AG04450 (cell line): Measurements from ENCODE around the gene DARS1. TPM values are rescaled to one million over a fixed set of nuclear protein-coding genes. Genes with fewer than 3 reads are reported as not detected.

Experiments used
- CTCF ChIA-PET: fragments of 300-600, 350-600 bp; formaldehyde crosslinking; extraction: SDS; loops from one replicate; lab custom pipeline; 2022; ENCODE audit warnings: antibody characterized with exemption, inconsistent platforms; lab: Charles Lee
- POLR2A ChIA-PET: fragments of 350-600 bp; formaldehyde crosslinking; extraction: SDS; loops from one replicate; lab custom pipeline; 2021; ENCODE audit warnings: antibody characterized with exemption, inconsistent platforms; lab: Yijun Ruan, JAX
- DNase-seq: peaks from one replicate; pipeline ENCODE4 v3.0.0-alpha.2; 2011; ENCODE audit warnings: low read depth, low spot score
- H3K27ac ChIP-seq: one replicate; pipeline ENCODE4 v1.5.1; 2012; ENCODE audit warnings: low read depth, low read length, control low read depth
- H3K27me3 ChIP-seq: one replicate; pipeline ENCODE4 v1.6.0; 2012; ENCODE audit warnings: low read length; ENCODE audit not compliant: control insufficient read depth, insufficient read depth
- H3K4me3 ChIP-seq: 2 replicates; pipeline ENCODE4 v1.5.1; 2011; ENCODE audit warnings: mild to moderate bottlenecking, low read depth, low read length, control low read depth
- H3K9me3 ChIP-seq: 2 replicates; pipeline ENCODE4 v1.5.1; 2012; ENCODE audit warnings: low read length; ENCODE audit not compliant: control insufficient read depth, insufficient read depth
- polyA plus RNA-seq: library from polyadenylated mRNA; depleted of rRNA; stranded (reverse); fragments of >200 nt; gene quantifications from 2 replicates; pipeline ENCODE4 v1.2.3, GENCODE V29; 2011
- TF ChIP-seq, protein P1 (sequence below): IDR thresholded peaks from 2 replicates; pipeline ENCODE4 v1.5.1; 2011; ENCODE audit warnings: low read depth, low read length, control low read depth, inconsistent platforms

The DARS1 gene
- polyA plus RNA-seq, 1 experiment = 91.6 TPM

DNA sequence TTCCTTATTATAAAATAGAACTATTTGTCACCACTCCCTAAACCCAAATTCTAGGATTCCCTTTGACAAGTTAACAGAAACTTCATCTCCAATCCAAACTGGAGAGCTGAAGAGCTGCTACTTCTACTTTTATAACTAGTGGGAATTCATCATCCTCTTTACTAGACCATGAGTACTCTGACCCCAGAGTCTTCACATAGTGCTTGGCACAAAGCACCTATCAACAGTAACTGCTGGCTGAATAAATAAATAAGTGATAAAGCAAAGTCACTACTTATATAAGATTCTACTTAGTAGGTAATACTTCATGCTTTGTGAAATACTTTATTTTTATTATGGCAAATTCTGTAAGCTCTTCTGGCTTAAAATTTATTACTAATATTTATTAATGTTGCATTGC is 49.5 kb downstream of the DARS1 start:
- ChIA-PET POLR2A (no interaction called here), CTCF (interaction anchor here (2.1 kb wide), 1 partner anchor 22 kb away, joined by 12 read pairs; no protein-coding TSS in a partner anchor)
- no peaks in the 10 kb centered on the region for H3K9me3 ChIP-seq
- H3K4me3 ChIP-seq = no peak overlapping the region
- no peak for DNase-seq
- no peak overlapping the region for H3K27ac ChIP-seq
- TF ChIP-seq, protein P1, sequence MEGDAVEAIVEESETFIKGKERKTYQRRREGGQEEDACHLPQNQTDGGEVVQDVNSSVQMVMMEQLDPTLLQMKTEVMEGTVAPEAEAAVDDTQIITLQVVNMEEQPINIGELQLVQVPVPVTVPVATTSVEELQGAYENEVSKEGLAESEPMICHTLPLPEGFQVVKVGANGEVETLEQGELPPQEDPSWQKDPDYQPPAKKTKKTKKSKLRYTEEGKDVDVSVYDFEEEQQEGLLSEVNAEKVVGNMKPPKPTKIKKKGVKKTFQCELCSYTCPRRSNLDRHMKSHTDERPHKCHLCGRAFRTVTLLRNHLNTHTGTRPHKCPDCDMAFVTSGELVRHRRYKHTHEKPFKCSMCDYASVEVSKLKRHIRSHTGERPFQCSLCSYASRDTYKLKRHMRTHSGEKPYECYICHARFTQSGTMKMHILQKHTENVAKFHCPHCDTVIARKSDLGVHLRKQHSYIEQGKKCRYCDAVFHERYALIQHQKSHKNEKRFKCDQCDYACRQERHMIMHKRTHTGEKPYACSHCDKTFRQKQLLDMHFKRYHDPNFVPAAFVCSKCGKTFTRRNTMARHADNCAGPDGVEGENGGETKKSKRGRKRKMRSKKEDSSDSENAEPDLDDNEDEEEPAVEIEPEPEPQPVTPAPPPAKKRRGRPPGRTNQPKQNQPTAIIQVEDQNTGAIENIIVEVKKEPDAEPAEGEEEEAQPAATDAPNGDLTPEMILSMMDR = no peak
- H3K27me3 ChIP-seq = no peaks in the 10 kb centered on the region

DNA sequence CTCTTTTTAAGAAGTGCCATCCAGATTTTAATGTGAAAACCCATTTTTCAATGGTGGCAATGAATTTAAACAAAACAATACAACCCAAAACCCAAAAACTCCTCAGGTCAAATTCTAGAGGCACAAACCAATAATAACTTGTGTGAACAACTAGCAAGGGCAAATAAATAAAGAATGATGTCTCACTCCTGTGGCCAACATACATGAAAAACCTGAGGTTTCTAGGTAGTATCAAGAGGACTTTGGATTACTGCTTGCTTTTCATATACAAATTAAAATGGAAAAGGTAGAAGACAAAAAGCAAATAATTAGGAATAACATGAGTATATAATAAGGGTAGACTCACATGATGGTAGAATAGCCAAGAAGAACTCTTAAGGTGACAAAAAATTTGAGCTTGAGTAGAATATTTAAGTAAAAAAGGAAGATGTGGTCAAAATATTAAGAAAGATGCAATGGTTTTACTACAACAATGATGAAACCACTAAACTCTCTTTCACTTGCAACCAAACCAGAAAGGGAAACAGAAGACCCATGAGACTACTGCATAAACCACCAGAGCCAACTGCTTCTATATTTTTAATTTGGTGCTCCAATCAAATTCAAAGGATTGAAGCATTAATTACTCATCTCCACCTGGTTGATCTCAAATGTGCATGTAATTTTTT is 53.5 kb downstream of the DARS1 start:
- H3K27ac ChIP-seq = no peak overlapping the region
- CTCF ChIA-PET = interaction anchor here (0.7 to 3.1 kb wide), 4 partner anchors 14 to 44 kb away, joined by 3 to 16 read pairs (median 10); no protein-coding TSS in a partner anchor
- H3K4me3 ChIP-seq = no peak overlapping the region
- H3K27me3 ChIP-seq = no peaks in the 10 kb centered on the region
- POLR2A ChIA-PET = no interaction called here
- H3K9me3 ChIP-seq = no peaks in the 10 kb centered on the region
- no peak for DNase-seq
- TF ChIP-seq, protein P1 = no peak

DNA sequence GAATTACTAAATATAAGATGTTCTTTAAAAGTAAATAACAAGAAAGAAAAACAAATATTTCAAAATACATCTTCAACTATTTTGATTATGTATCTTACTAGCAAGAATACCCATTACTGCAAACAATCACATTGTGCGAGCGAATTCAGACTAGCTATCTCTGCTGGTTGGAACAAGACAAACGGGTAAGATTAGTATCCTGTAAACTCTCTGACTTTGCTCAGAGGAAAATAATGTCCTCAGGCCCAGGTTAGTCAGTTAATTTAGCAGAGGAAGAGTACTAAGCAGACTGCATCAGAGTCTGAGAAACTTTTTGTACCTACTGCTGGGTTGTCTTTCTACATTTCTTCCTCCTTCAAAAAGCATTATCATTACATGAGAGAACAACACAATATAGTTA is 58.8 kb downstream of the DARS1 start:
- no peak overlapping the region for H3K27ac ChIP-seq
- TF ChIP-seq, protein P1 = no peak
- no peak for DNase-seq
- no peak overlapping the region for H3K4me3 ChIP-seq
- ChIA-PET POLR2A (no interaction called here), CTCF (interaction anchor here (1.8 kb wide), 1 partner anchor 13 kb away, joined by 16 read pairs; no protein-coding TSS in a partner anchor)
- no peaks in the 10 kb centered on the region for H3K9me3 ChIP-seq
- no peaks in the 10 kb centered on the region for H3K27me3 ChIP-seq

- H3K27me3 ChIP-seq = no peaks in the 10 kb centered on the region
- CTCF ChIA-PET = interaction anchor here (1.1 to 1.8 kb wide), 2 partner anchors 9 to 12 kb away, joined by 3 to 16 read pairs; no protein-coding TSS in a partner anchor
- no peak overlapping the region for H3K4me3 ChIP-seq
- no peaks in the 10 kb centered on the region for H3K9me3 ChIP-seq
- DNase-seq = no peak
- TF ChIP-seq, protein P1 = no peak
- H3K27ac ChIP-seq = no peak overlapping the region
- POLR2A ChIA-PET = no interaction called here
Observed at GRCh38 chr2:135925571-135925970, 59.9 kb downstream of the DARS1 start.

DNA sequence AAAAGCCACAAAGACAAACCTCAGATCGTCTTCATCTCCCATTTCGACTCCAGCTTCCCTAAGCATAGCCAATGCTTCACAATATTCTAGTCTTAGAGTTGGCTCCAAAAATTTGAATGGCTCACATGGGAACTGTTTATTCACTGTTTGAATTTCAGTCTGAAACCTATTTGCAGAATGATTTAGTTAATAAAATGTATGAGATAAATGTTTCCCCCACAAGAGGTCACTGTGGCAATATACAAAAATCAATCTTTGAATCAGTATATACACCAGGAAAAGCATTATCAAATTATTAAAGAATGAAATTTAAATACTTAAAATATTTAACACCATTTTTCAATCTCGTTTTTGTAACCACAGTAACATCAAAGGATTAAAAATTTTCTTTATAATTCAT is 69.2 kb downstream of the DARS1 start:
- no peak for DNase-seq
- H3K9me3 ChIP-seq = no peaks in the 10 kb centered on the region
- TF ChIP-seq, protein P1 = peak; percentile 44
- H3K27me3 ChIP-seq = no peaks in the 10 kb centered on the region
- POLR2A ChIA-PET = no interaction called here
- CTCF ChIA-PET = interaction anchor here (0.6 to 1.2 kb wide), 2 partner anchors 9 to 50 kb away, joined by 3 to 4 read pairs; no protein-coding TSS in a partner anchor
- no peak overlapping the region for H3K4me3 ChIP-seq
- no peak overlapping the region for H3K27ac ChIP-seq
